ENCODE results near the gene HCST.

- TF ChIP-seq, protein P1, sequence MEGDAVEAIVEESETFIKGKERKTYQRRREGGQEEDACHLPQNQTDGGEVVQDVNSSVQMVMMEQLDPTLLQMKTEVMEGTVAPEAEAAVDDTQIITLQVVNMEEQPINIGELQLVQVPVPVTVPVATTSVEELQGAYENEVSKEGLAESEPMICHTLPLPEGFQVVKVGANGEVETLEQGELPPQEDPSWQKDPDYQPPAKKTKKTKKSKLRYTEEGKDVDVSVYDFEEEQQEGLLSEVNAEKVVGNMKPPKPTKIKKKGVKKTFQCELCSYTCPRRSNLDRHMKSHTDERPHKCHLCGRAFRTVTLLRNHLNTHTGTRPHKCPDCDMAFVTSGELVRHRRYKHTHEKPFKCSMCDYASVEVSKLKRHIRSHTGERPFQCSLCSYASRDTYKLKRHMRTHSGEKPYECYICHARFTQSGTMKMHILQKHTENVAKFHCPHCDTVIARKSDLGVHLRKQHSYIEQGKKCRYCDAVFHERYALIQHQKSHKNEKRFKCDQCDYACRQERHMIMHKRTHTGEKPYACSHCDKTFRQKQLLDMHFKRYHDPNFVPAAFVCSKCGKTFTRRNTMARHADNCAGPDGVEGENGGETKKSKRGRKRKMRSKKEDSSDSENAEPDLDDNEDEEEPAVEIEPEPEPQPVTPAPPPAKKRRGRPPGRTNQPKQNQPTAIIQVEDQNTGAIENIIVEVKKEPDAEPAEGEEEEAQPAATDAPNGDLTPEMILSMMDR (IDR thresholded peaks at IDR 0.05), result no peak
- no peak for TF ChIP-seq POLR2AphosphoS5 (IDR thresholded peaks at IDR 0.05)
- TF ChIP-seq POLR2A (IDR thresholded peaks at IDR 0.05), result no peak
- TF ChIP-seq EP300 (IDR thresholded peaks at IDR 0.05), result no peak
These were observed 27.5 kb downstream of the HCST start for GRCh38 chr19:35929876-35930275.
